ENCODE data around the gene LRRIQ1.

LRRIQ1 gene

GRCh38 chr12:85281636-85282312 is 245.6 kb downstream of the LRRIQ1 start:
- Histone ChIP-seq H3K27ac (no peak overlapping the region), H3K9me3 (peaks cover 0 to 7% (median 0%) of the 10 kb centered on the region in 3 donors), H3K36me3 (no peaks in the 10 kb centered on the region), H3K27me3 (peaks cover 0 to 26% of the 10 kb centered on the region in 2 donors), H3K4me1 (peaks cover 0 to 19% (median 12%) of the 10 kb centered on the region in 4 donors), H3K4me3 (no peak overlapping the region)
- DNase-seq: no peak
- intact Hi-C loops (cut with DNase I; ENCODE audit: low total_unique reads): no loop called here
- TF ChIP-seq CTCF (IDR thresholded peaks at IDR 0.05): no peak

DNA sequence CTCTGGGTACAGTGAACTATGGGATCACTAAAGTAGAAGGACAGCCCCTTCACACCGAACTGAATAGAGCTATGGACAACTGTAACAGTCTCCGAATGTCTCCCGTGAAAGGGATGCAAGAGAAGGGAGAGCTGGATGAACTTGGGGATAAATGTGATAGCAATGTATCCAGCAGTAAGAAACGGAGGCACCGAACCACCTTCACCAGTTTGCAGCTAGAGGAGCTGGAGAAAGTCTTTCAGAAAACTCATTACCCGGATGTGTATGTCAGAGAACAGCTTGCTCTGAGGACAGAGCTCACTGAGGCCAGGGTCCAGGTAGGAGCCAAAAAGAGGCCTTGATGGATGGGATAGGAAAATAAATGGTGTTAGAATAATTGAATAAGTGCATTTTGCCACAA is 247.4 kb downstream of the LRRIQ1 start:
- DNase-seq: no peak
- Histone ChIP-seq H3K36me3 (no peaks in the 10 kb centered on the region), H3K4me3 (no peak overlapping the region), H3K4me1 (peaks cover 0 to 19% (median 12%) of the 10 kb centered on the region in 4 donors), H3K27ac (no peak overlapping the region), H3K27me3 (peaks cover 0 to 18% of the 10 kb centered on the region in 2 donors), H3K9me3 (no peaks in the 10 kb centered on the region)
- TF ChIP-seq CTCF (IDR thresholded peaks at IDR 0.05): no peak
- intact Hi-C loops (cut with DNase I; ENCODE audit: low total_unique reads): no loop called here

Measured in tibial artery (tissue), 4 donors.